H9 (cell line): ENCODE results near the gene FAIM2. TPM values are rescaled to one million over a fixed set of nuclear protein-coding genes. Genes with fewer than 3 reads are reported as not detected.
A peak's percentile ranks its signal among the peaks of the same experiment; 100 is the strongest.

Experiments used
- DNase-seq: peaks from one replicate; pipeline ENCODE4 v3.0.0-alpha.2; 2017
- H2AFZ ChIP-seq: one replicate; pipeline ENCODE4 v1.6.1; 2013; ENCODE audit warnings: mild to moderate bottlenecking, low read length, control low read depth, moderate library complexity
- H2AK5ac ChIP-seq: 2 replicates; pipeline ENCODE4 v1.6.1; 2013; ENCODE audit warnings: low read length, control low read depth, mixed read lengths; ENCODE audit not compliant: insufficient read length
- H2BK120ac ChIP-seq: one replicate; pipeline ENCODE4 v1.6.1; 2013; ENCODE audit warnings: low read depth, mild to moderate bottlenecking, low read length, control low read depth, inconsistent platforms; ENCODE audit not compliant: poor library complexity, severe bottlenecking
- H2BK12ac ChIP-seq: 2 replicates; pipeline ENCODE4 v1.6.1; 2013; ENCODE audit warnings: low read length, control low read depth, mixed read lengths, low read depth; ENCODE audit not compliant: insufficient read length
- H2BK15ac ChIP-seq: 2 replicates; pipeline ENCODE4 v1.6.1; 2013; ENCODE audit warnings: low read depth, low read length, control low read depth
- H2BK20ac ChIP-seq: one replicate; pipeline ENCODE4 v1.6.1; 2013; ENCODE audit warnings: low read depth, mild to moderate bottlenecking, low read length, control low read depth, inconsistent platforms; ENCODE audit not compliant: poor library complexity, severe bottlenecking
- H2BK5ac ChIP-seq: 2 replicates; pipeline ENCODE4 v1.6.1; 2013; ENCODE audit warnings: low read length, control low read depth, mixed read lengths; ENCODE audit not compliant: insufficient read length
- H3K14ac ChIP-seq: 2 replicates; pipeline ENCODE4 v1.6.1; 2013; ENCODE audit warnings: low read length, control low read depth; ENCODE audit not compliant: insufficient read depth
- H3K18ac ChIP-seq: 2 replicates; pipeline ENCODE4 v1.6.1; 2013; ENCODE audit warnings: low read depth, mild to moderate bottlenecking, mixed read lengths, low read length, control low read depth; ENCODE audit not compliant: insufficient read length
- H3K23ac ChIP-seq: 2 replicates; pipeline ENCODE4 v1.6.1; 2013; ENCODE audit warnings: low read length, control low read depth, mixed read lengths, low read depth; ENCODE audit not compliant: insufficient read length
- H3K23me2 ChIP-seq: 2 replicates; pipeline ENCODE4 v1.6.1; 2013; ENCODE audit warnings: low read depth, mild to moderate bottlenecking, mixed read lengths, low read length, control low read depth; ENCODE audit not compliant: insufficient read length, poor library complexity, severe bottlenecking
- H3K27ac ChIP-seq: 2 replicates; pipeline ENCODE4 v1.5.1; 2013; ENCODE audit warnings: low read length, control low read depth, mixed read lengths, low read depth; ENCODE audit not compliant: insufficient read length
- H3K27me3 ChIP-seq: 2 replicates; pipeline ENCODE4 v1.6.1; 2013; ENCODE audit warnings: low read length, control low read depth, inconsistent platforms; ENCODE audit not compliant: insufficient read depth
- H3K4ac ChIP-seq: 2 replicates; pipeline ENCODE4 v1.6.1; 2013; ENCODE audit warnings: low read depth, mild to moderate bottlenecking, control low read depth, inconsistent platforms, low read length, moderate library complexity
- H3K4me1 ChIP-seq: 2 replicates; pipeline ENCODE4 v1.6.1; 2013; ENCODE audit warnings: low read length, control low read depth, inconsistent platforms; ENCODE audit not compliant: insufficient read depth
- H3K4me2 ChIP-seq: 2 replicates; pipeline ENCODE4 v1.6.1; 2013; ENCODE audit warnings: low read length, control low read depth, mixed read lengths; ENCODE audit not compliant: insufficient read length, insufficient read depth
- H3K56ac ChIP-seq: 2 replicates; pipeline ENCODE4 v1.6.1; 2013; ENCODE audit warnings: low read depth, mild to moderate bottlenecking, mixed read lengths, low read length, control low read depth; ENCODE audit not compliant: insufficient read length
- H3K79me1 ChIP-seq: 2 replicates; pipeline ENCODE4 v1.6.1; 2013; ENCODE audit warnings: low read depth, mild to moderate bottlenecking, moderate library complexity, low read length, control low read depth, inconsistent platforms; ENCODE audit not compliant: insufficient read depth, poor library complexity, severe bottlenecking
- H3K79me2 ChIP-seq: 2 replicates; pipeline ENCODE4 v1.6.1; 2013; ENCODE audit warnings: low read length, control low read depth, inconsistent platforms; ENCODE audit not compliant: insufficient read depth
- H3K9ac ChIP-seq: 2 replicates; pipeline ENCODE4 v1.6.1; 2013; ENCODE audit warnings: low read length, control low read depth, mixed read lengths; ENCODE audit not compliant: insufficient read length; ENCODE audit errors: extremely low read depth
- H3K9me3 ChIP-seq: one replicate; pipeline ENCODE4 v1.6.1; 2013; ENCODE audit warnings: low read depth, low read length, inconsistent platforms; ENCODE audit not compliant: control insufficient read depth
- H3T11ph ChIP-seq: one replicate; pipeline ENCODE4 v1.6.1; 2013; ENCODE audit warnings: mild to moderate bottlenecking, low read length, control low read depth, inconsistent platforms
- H4K20me1 ChIP-seq: one replicate; pipeline ENCODE4 v1.6.1; 2013; ENCODE audit not compliant: control insufficient read depth, insufficient read length, insufficient read depth
- H4K5ac ChIP-seq: 2 replicates; pipeline ENCODE4 v1.6.1; 2013; ENCODE audit warnings: low read depth, mild to moderate bottlenecking, mixed read lengths, low read length, control low read depth; ENCODE audit not compliant: insufficient read length
- H4K8ac ChIP-seq: replicated peaks from 2 replicates; pipeline ENCODE4 v1.6.1; 2013; ENCODE audit warnings: low read length, control low read depth, mixed read lengths, low read depth; ENCODE audit not compliant: insufficient read length
- H4K91ac ChIP-seq: 2 replicates; pipeline ENCODE4 v1.6.1; 2013; ENCODE audit warnings: low read depth, mild to moderate bottlenecking, moderate library complexity, mixed read lengths, low read length, control low read depth; ENCODE audit not compliant: insufficient read length
- H3K27ac Mint-ChIP-seq, 3 experiments: 2 replicates in 2 of 3; 3 replicates in 1 of 3; pipeline ENCODE4 v1.8.0; 2020 to 2021; ENCODE audit warnings: mixed read lengths in 3 of 3, mild to moderate bottlenecking in 1 of 3, moderate library complexity in 1 of 3
- H3K27me3 Mint-ChIP-seq: 2 replicates; pipeline ENCODE4 v1.8.0; 2021; ENCODE audit warnings: low read depth, mild to moderate bottlenecking, moderate library complexity, mixed read lengths
- H3K36me3 Mint-ChIP-seq, 3 experiments: 2 replicates in 2 of 3; 3 replicates in 1 of 3; pipeline ENCODE4 v1.8.0; 2020 to 2021; ENCODE audit warnings: low read depth in 3 of 3, mixed read lengths in 3 of 3; ENCODE audit not compliant: insufficient read depth in 1 of 3
- H3K4me1 Mint-ChIP-seq, 2 experiments: 2 replicates each; pipeline ENCODE4 v1.8.0; 2020; ENCODE audit warnings: mixed read lengths in 2 of 2
- H3K4me3 Mint-ChIP-seq, 2 experiments: 2 replicates in 1 of 2; 3 replicates in 1 of 2; pipeline ENCODE4 v1.8.0; 2020 to 2021; ENCODE audit warnings: mild to moderate bottlenecking in 2 of 2, mixed read lengths in 2 of 2, moderate library complexity in 1 of 2
- H3K9me3 Mint-ChIP-seq, 2 experiments: 2 replicates in 1 of 2; 3 replicates in 1 of 2; pipeline ENCODE4 v1.8.0; 2020; ENCODE audit warnings: mild to moderate bottlenecking in 2 of 2, mixed read lengths in 2 of 2, moderate library complexity in 1 of 2
- WGBS: extraction: QIAGEN DNeasy Blood & Tissue Kit; methylation state at CpG from one replicate; pipeline ENCODE4 v1.1.7; 2013; ENCODE audit warnings: missing lambda C conversion rate, low lambda C conversion rate, mixed read lengths; ENCODE audit not compliant: insufficient read length; ENCODE audit errors: extremely low coverage; 5-methylcytosine and 5-hydroxymethylcytosine counted together
- total RNA-seq: library from RNA; stranded (reverse); gene quantifications from 2 replicates; pipeline ENCODE4 v1.2.1, GENCODE V29; 2021
- TF ChIP-seq, protein P1 (sequence below): fragments of 200-600 bp; sonication (generic); conservative IDR thresholded peaks from 3 replicates; pipeline ENCODE4 v1.8.0; 2021; ENCODE audit warnings: antibody characterized with exemption, mild to moderate bottlenecking

Gene FAIM2
- total RNA-seq, 1 experiment from 2014 or later: 0.42 TPM

DNA sequence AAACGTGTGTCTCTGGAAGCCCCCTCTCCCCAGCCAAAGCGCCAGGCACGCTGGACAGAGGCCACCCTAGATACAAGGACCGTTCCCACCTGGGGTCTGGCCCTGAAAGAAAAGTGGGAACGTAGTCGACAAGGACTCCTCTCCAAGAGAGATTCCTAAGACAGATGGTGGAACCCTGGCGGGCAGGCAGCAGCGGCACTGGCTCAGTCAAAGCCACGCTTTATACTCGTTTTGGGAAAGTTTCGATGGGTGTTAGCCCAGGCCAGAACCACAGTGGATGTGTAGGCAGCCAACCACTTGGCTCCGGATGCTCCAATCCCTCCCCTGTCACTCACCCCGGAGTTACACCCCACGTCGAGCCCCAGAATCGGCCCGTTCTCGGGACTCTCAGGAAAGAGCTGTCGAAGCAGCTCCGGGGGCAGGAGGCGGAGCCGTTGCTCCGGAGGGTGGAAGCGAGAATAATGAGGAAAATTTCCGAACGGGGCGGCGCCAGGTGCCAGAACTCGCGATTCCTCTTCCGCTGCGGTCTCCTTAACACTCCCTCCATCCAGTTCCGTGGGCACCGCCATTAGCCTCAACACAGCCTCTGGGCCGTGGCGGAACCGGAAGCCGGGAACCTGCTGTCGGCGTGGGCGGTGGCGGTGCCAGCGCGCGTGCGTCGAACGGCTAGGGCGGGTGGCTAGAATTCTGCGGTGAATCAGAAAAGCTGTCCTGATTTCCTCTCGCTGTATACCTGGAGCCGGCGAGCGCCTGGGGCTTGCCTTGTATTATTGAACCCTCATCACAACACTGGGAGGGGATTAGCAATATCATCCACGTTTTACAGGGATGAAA, 61.0 kb downstream of the FAIM2 start, which contains the start of gene BCDIN3D:
BCDIN3D (minus strand) TSS at position 588 of the 834 bp plus-strand sequence; CDS start at position 569, 19 bp downstream.
- Histone ChIP-seq H4K8ac (no peak within 1 kb of the TSS), H2AFZ (peak within 1 kb of the TSS; percentile 25), H2BK5ac (no peak within 1 kb of the TSS), H3K27me3 (no peaks in the 10 kb centered on the region), H3K27ac (no peak within 1 kb of the TSS), H4K5ac (no peak within 1 kb of the TSS), H3K23me2 (peaks cover 10% of the 10 kb centered on the region), H2AK5ac (no peak within 1 kb of the TSS), H3K4ac (no peak within 1 kb of the TSS), H4K91ac (no peak within 1 kb of the TSS), H3K56ac (no peak within 1 kb of the TSS), H4K20me1 (no peaks in the 10 kb centered on the region), H3K4me2 (peak within 1 kb of the TSS; percentile 90), H3K9me3 (no peaks in the 10 kb centered on the region), H3K18ac (no peak within 1 kb of the TSS), H2BK120ac (no peak within 1 kb of the TSS), H3K79me2 (no peaks in the 10 kb centered on the region), H3K79me1 (no peaks in the 10 kb centered on the region), H3K4me1 (no peaks in the 10 kb centered on the region), H3K9ac (peak within 1 kb of the TSS; percentile 67), H3K23ac (no peak within 1 kb of the TSS), H2BK20ac (no peak within 1 kb of the TSS), H3K14ac (peak within 1 kb of the TSS; percentile 44; the same call in 1 of the 2 replicates), H3T11ph (no peak within 1 kb of the TSS), H2BK12ac (no peak within 1 kb of the TSS), H2BK15ac (no peak within 1 kb of the TSS)
- Mint-ChIP-seq H3K27me3 (peaks cover 9% of the 10 kb centered on the region), H3K4me3 (peak within 1 kb of the TSS; percentile 83 to 95), H3K9me3 (no peaks in the 10 kb centered on the region), H3K27ac (peak within 1 kb of the TSS; percentile 65 to 88 (median 72); a peak in 6 of 7 replicates), H3K4me1 (peaks cover 14 to 15% of the 10 kb centered on the region in 2 experiments), H3K36me3 (no peaks in the 10 kb centered on the region)
- peak; percentile 93 for DNase-seq
- no CpG with 5 or more reads among the region's 55 CpGs for WGBS
- TF ChIP-seq, protein P1, sequence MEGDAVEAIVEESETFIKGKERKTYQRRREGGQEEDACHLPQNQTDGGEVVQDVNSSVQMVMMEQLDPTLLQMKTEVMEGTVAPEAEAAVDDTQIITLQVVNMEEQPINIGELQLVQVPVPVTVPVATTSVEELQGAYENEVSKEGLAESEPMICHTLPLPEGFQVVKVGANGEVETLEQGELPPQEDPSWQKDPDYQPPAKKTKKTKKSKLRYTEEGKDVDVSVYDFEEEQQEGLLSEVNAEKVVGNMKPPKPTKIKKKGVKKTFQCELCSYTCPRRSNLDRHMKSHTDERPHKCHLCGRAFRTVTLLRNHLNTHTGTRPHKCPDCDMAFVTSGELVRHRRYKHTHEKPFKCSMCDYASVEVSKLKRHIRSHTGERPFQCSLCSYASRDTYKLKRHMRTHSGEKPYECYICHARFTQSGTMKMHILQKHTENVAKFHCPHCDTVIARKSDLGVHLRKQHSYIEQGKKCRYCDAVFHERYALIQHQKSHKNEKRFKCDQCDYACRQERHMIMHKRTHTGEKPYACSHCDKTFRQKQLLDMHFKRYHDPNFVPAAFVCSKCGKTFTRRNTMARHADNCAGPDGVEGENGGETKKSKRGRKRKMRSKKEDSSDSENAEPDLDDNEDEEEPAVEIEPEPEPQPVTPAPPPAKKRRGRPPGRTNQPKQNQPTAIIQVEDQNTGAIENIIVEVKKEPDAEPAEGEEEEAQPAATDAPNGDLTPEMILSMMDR: no peak
